GM23338 (cell line): ENCODE results near the gene TRAF3IP1. TPM values are rescaled to one million over a fixed set of nuclear protein-coding genes. Genes with fewer than 3 reads are reported as not detected.

Experiments
- ATAC-seq: fragments of 200-7000 bp; cut with Tn5 transposase; 3 replicates; pipeline ENCODE4 v1.9.1; 2020
- DNase-seq: peaks from one replicate; pipeline ENCODE4 v3.0.0-alpha.2; 2015; ENCODE audit warnings: low spot score
- H2AFZ ChIP-seq: fragments of 200-600 bp; sonication (generic); 2 replicates; pipeline ENCODE4 v1.8.0; 2016; ENCODE audit warnings: antibody characterized with exemption, mild to moderate bottlenecking, moderate library complexity
- H3F3A ChIP-seq: fragments of 200-600 bp; sonication (generic); replicated peaks from 2 replicates; pipeline ENCODE4 v1.8.0; 2017; ENCODE audit warnings: antibody characterized with exemption, mixed run types, low read depth
- H3K27ac ChIP-seq: fragments of 200-600 bp; sonication (generic); 2 replicates; pipeline ENCODE4 v1.6.1; 2016; ENCODE audit warnings: low read depth
- H3K27me3 ChIP-seq: fragments of 200-600 bp; sonication (generic); 2 replicates; pipeline ENCODE4 v1.8.0; 2016; ENCODE audit warnings: mild to moderate bottlenecking, mixed run types, moderate library complexity; ENCODE audit not compliant: insufficient read depth
- H3K36me3 ChIP-seq: fragments of 200-600 bp; sonication (generic); 2 replicates; pipeline ENCODE4 v1.8.0; 2016; ENCODE audit warnings: mild to moderate bottlenecking; ENCODE audit not compliant: insufficient read depth
- H3K4me1 ChIP-seq: fragments of 200-600 bp; sonication (generic); 2 replicates; pipeline ENCODE4 v1.8.0; 2016; ENCODE audit warnings: mild to moderate bottlenecking, moderate library complexity; ENCODE audit not compliant: insufficient read depth
- H3K4me2 ChIP-seq: fragments of 200-600 bp; sonication (generic); 2 replicates; pipeline ENCODE4 v1.7.1; 2017; ENCODE audit warnings: mixed run types
- H3K4me3 ChIP-seq: fragments of 200-600 bp; sonication (generic); 2 replicates; pipeline ENCODE4 v1.6.1; 2016; ENCODE audit warnings: mixed run types
- H3K79me2 ChIP-seq: fragments of 200-600 bp; sonication (generic); replicated peaks from 2 replicates; pipeline ENCODE4 v1.8.0; 2017; ENCODE audit warnings: mild to moderate bottlenecking; ENCODE audit not compliant: insufficient read depth
- H3K9me2 ChIP-seq: fragments of 200-600 bp; sonication (generic); 2 replicates; pipeline ENCODE4 v1.8.0; 2017; ENCODE audit not compliant: insufficient read depth
- H4K20me1 ChIP-seq: fragments of 200-600 bp; sonication (generic); replicated peaks from 2 replicates; pipeline ENCODE4 v1.8.0; 2017; ENCODE audit warnings: mild to moderate bottlenecking; ENCODE audit not compliant: insufficient read depth
- H3K27ac Mint-ChIP-seq: 2 replicates; pipeline ENCODE4 v1.8.0; 2020; ENCODE audit warnings: inconsistent platforms, mild to moderate bottlenecking, moderate library complexity, mixed read lengths
- H3K27me3 Mint-ChIP-seq: 3 replicates; pipeline ENCODE4 v1.8.0; 2022; ENCODE audit warnings: low read depth, mild to moderate bottlenecking, moderate library complexity, mixed read lengths, inconsistent platforms; ENCODE audit not compliant: insufficient read depth, poor library complexity
- H3K36me3 Mint-ChIP-seq: 3 replicates; pipeline ENCODE4 v1.8.0; 2021; ENCODE audit warnings: low read depth, mild to moderate bottlenecking, inconsistent platforms, moderate library complexity, mixed read lengths
- H3K4me1 Mint-ChIP-seq: 3 replicates; pipeline ENCODE4 v1.8.0; 2020; ENCODE audit warnings: mild to moderate bottlenecking, inconsistent platforms, mixed read lengths
- H3K4me3 Mint-ChIP-seq: 3 replicates; pipeline ENCODE4 v1.8.0; 2021; ENCODE audit warnings: moderate library complexity, mild to moderate bottlenecking, inconsistent platforms, mixed read lengths
- H3K9me3 Mint-ChIP-seq: 3 replicates; pipeline ENCODE4 v1.8.0; 2020; ENCODE audit warnings: moderate library complexity, mild to moderate bottlenecking, inconsistent platforms, mixed read lengths
- CREB1 ChIP-seq: fragments of 250-450 bp; sonication (Bioruptor Pico); IDR thresholded peaks from 2 replicates; pipeline ENCODE4 v1.5.0; 2020; ENCODE audit warnings: low read depth, mild to moderate bottlenecking, moderate library complexity
- CTCF ChIP-seq, 2 experiments: fragments of 200-600 bp in 1 of 2; sonication (generic) in 1 of 2; conservative IDR thresholded peaks; 2 replicates each; pipeline versions ENCODE4 v1.5.1 to v1.6.1; 2016 to 2017; ENCODE audit warnings: antibody characterized with exemption in 2 of 2, low read depth in 2 of 2, mild to moderate bottlenecking in 2 of 2, moderate library complexity in 1 of 2
- ETS1 ChIP-seq: IDR thresholded peaks from 2 replicates; pipeline ENCODE4 v1.6.1; 2016; ENCODE audit warnings: antibody characterized with exemption
- EZH2 ChIP-seq: fragments of 200-600 bp; sonication (generic); IDR thresholded peaks from one replicate; pipeline ENCODE4 v1.8.0; 2017; ENCODE audit warnings: antibody characterized with exemption, mild to moderate bottlenecking, low read depth; ENCODE audit not compliant: unreplicated experiment
- EZH2phosphoT487 ChIP-seq: fragments of 200-600 bp; sonication (generic); IDR thresholded peaks from one replicate; pipeline ENCODE4 v1.8.1; 2018; ENCODE audit warnings: antibody characterized with exemption; ENCODE audit not compliant: unreplicated experiment
- JUNB ChIP-seq: IDR thresholded peaks from one replicate; pipeline ENCODE4 v1.6.1; 2016; ENCODE audit warnings: antibody characterized with exemption; ENCODE audit not compliant: unreplicated experiment
- NANOG ChIP-seq: IDR thresholded peaks from 2 replicates; pipeline ENCODE4 v1.6.1; 2016; ENCODE audit warnings: antibody characterized with exemption, borderline replicate concordance
- POLR2AphosphoS5 ChIP-seq: IDR thresholded peaks from 2 replicates; pipeline ENCODE4 v1.6.1; 2016; ENCODE audit warnings: antibody characterized with exemption, low read depth
- REST ChIP-seq: IDR thresholded peaks from one replicate; pipeline ENCODE4 v1.6.1; 2018; ENCODE audit warnings: antibody characterized with exemption; ENCODE audit not compliant: unreplicated experiment
- STAT1 ChIP-seq: IDR thresholded peaks from one replicate; pipeline ENCODE4 v1.6.1; 2016; ENCODE audit warnings: antibody characterized with exemption; ENCODE audit not compliant: unreplicated experiment
- ZNF114 ChIP-seq: fragments of 250-450 bp; sonication (Bioruptor Pico); IDR thresholded peaks from 2 replicates; pipeline ENCODE4 v1.5.0; 2020; ENCODE audit warnings: mild to moderate bottlenecking, moderate library complexity
- ZNF331 ChIP-seq: fragments of 250-450 bp; sonication (Bioruptor Pico); IDR thresholded peaks from 2 replicates; pipeline ENCODE4 v1.5.0; 2020; ENCODE audit warnings: low read depth, mild to moderate bottlenecking, moderate library complexity
- ZNF462 ChIP-seq: fragments of 250-450 bp; sonication (Bioruptor Pico); IDR thresholded peaks from 2 replicates; pipeline ENCODE4 v1.5.0; 2020; ENCODE audit warnings: mild to moderate bottlenecking, moderate library complexity
- polyA plus RNA-seq: library from polyadenylated mRNA; unstranded; fragments of >200 nt; fragmentation: Nextera tagmentation; extraction: Ambion mirVana; gene quantifications from 2 replicates; pipeline ENCODE4 v1.2.1, GENCODE V29; 2016
- total RNA-seq: library from RNA; depleted of rRNA; stranded (reverse); fragments of >200 nt; shearing (Covaris generic); gene quantifications from 2 replicates; pipeline ENCODE4 v1.2.3, GENCODE V29; 2014

TRAF3IP1 gene
- total and polyA plus RNA-seq, 2 experiments from 2014 or later, result 12.5 to 20.7 TPM

- Mint-ChIP-seq H3K27ac (peak overlapping the region; percentile 53; the same call in 1 of the 2 replicates), H3K27me3 (peaks cover under 1% of the 10 kb centered on the region), H3K4me1 (peaks cover 20% of the 10 kb centered on the region), H3K4me3 (no peak overlapping the region; the same call in 2 of the 3 replicates), H3K36me3 (peaks cover 20% of the 10 kb centered on the region), H3K9me3 (peaks cover 23% of the 10 kb centered on the region)
- H3K36me3 ChIP-seq, result no peaks in the 10 kb centered on the region
- no peaks in the 10 kb centered on the region for H3F3A ChIP-seq
- H3K4me3 ChIP-seq, result 0 out of 2 replicates have a peak overlapping the region, but pooled peaks have one; percentile 21
- peak overlapping the region; percentile 69; the same call in 1 of the 2 replicates for H3K27ac ChIP-seq
- H3K27me3 ChIP-seq, result no peaks in the 10 kb centered on the region
- no peaks in the 10 kb centered on the region for H3K79me2 ChIP-seq
- peak overlapping the region; percentile 36; the same call in 1 of the 2 replicates for H3K4me2 ChIP-seq
- ATAC-seq (no peak), DNase-seq (no peak)
- TF ChIP-seq REST (no peak), EZH2phosphoT487 (no peak), NANOG (no peak), STAT1 (no peak), JUNB (no peak), CREB1 (no peak), ZNF331 (CRISPR knock-in tag) (no peak), POLR2AphosphoS5 (no peak), CTCF (conservative IDR thresholded peaks at IDR 0.05; ENCODE audit: low read depth in 2 of 2) (no peak), ETS1 (no peak), ZNF114 (CRISPR knock-in tag) (no peak), ZNF462 (CRISPR knock-in tag) (no peak), EZH2 (no peak)
- H2AFZ ChIP-seq, result no peak overlapping the region
- peaks cover 15% of the 10 kb centered on the region for H3K4me1 ChIP-seq
- H3K9me2 ChIP-seq, result no peaks in the 10 kb centered on the region
- H4K20me1 ChIP-seq, result no peaks in the 10 kb centered on the region
Measured at GRCh38 chr2:238420442-238420841, 100.1 kb downstream of the TRAF3IP1 start.
